Aortic smooth muscle cell (primary cell): ENCODE data around the gene DEFB125. TPM values are rescaled to one million over a fixed set of nuclear protein-coding genes. Genes with fewer than 3 reads are reported as not detected.

ENCODE experiments used
- total RNA-seq: library from RNA; depleted of rRNA; stranded (reverse); fragments of >200 nt; gene quantifications from 2 replicates; pipeline ENCODE4 v1.2.3, GENCODE V29; 2014

Gene DEFB125, protein sequence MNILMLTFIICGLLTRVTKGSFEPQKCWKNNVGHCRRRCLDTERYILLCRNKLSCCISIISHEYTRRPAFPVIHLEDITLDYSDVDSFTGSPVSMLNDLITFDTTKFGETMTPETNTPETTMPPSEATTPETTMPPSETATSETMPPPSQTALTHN
- not detected in 2 replicates for total RNA-seq

DNA sequence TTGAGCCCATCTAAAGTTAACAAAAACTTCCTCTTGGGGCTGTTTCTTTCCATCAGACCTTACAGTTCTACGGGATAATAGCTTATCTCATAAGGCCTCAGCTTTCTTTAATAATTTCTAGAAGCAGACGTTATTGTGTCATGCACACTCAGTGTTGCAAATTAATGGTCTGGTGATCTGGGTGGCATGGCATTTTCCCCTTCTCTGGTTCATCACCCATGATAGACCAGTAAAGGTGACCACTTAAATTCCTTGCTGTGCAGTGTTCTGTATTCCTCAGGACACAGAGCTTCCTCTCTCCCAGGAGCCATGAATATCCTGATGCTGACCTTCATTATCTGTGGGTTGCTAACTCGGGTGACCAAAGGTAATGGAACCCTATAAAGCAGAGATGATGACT lies at the start of gene DEFB125:
DEFB125 (plus strand) TSS at position 272 of the 400 bp plus-strand sequence; CDS start at position 310, 38 bp downstream.

GRCh38 chr20:142290-142689 lies 54.8 kb downstream of the DEFB125 start, which contains the start of gene DEFB126:
Gene DEFB126, plus strand, starts transcription at chr20:142590. Its CDS starts 39 bp downstream, at chr20:142629.

Other genes with a start within 250 kb of the DEFB125 start
- not detected in 2 replicates for gene DEFB126, start 54.9 kb downstream of the DEFB125 start, total RNA-seq
- not detected in 2 replicates for gene DEFB127, start 69.8 kb downstream of the DEFB125 start, total RNA-seq
- gene DEFB128, start 102.0 kb downstream of the DEFB125 start, total RNA-seq, result not detected in 2 replicates
- not detected in 2 replicates for gene DEFB129, start 139.6 kb downstream of the DEFB125 start, total RNA-seq
- not detected in 2 replicates for gene DEFB132, start 170.1 kb downstream of the DEFB125 start, total RNA-seq
- gene C20orf96, start 203.1 kb downstream of the DEFB125 start, total RNA-seq, result 2.2 and 3.7 TPM in 2 replicates
- 7.9 and 9.5 TPM in 2 replicates for gene ZCCHC3, start 209.9 kb downstream of the DEFB125 start, total RNA-seq
- 1.6 and 2.7 TPM in 2 replicates for gene SOX12, start 237.9 kb downstream of the DEFB125 start, total RNA-seq